Bronchial epithelial cell (primary cell): Measurements from ENCODE around the gene CTNNA2. TPM values are rescaled to one million over a fixed set of nuclear protein-coding genes. Genes with fewer than 3 reads are reported as not detected.

ENCODE experiments used
- DNase-seq: peaks from one replicate; pipeline ENCODE4 v3.0.0-alpha.2; 2010; ENCODE audit warnings: low read depth
- FAIRE-seq: peaks from 2 replicates; lab custom pipeline; 2011; peaks lifted over from hg19 to GRCh38; lab: Jason Lieb, UNC
- H3K27me3 ChIP-seq: 2 replicates; pipeline ENCODE4 v1.5.1; 2011; ENCODE audit warnings: low read length; ENCODE audit not compliant: control insufficient read depth, insufficient read depth
- H3K36me3 ChIP-seq: 2 replicates; pipeline ENCODE4 v1.5.1; 2011; ENCODE audit warnings: low read length; ENCODE audit not compliant: control insufficient read depth, insufficient read depth
- H3K4me3 ChIP-seq: 2 replicates; pipeline ENCODE4 v1.5.1; 2011; ENCODE audit warnings: mild to moderate bottlenecking, low read depth, low read length, control low read depth
- CTCF ChIP-seq: IDR thresholded peaks from 2 replicates; pipeline ENCODE4 v1.5.1; 2011; ENCODE audit warnings: mild to moderate bottlenecking, moderate library complexity, low read length, control low read depth, inconsistent platforms; ENCODE audit not compliant: insufficient read depth, severe bottlenecking
- total RNA-seq: library from RNA; depleted of rRNA; stranded (reverse); fragments of >200 nt; gene quantifications from 2 replicates; pipeline ENCODE4 v1.2.1, GENCODE V29; 2014

CTNNA2 gene
- total RNA-seq, 1 donor from 2014 or later = not detected

GRCh38 chr2:80149991-80150390 lies 637.1 kb downstream of the CTNNA2 start:
- Histone ChIP-seq H3K36me3 (no peaks in the 10 kb centered on the region), H3K27me3 (no peaks in the 10 kb centered on the region), H3K4me3 (no peak overlapping the region)
- FAIRE-seq (no peak), DNase-seq (no peak)
- no peak for TF ChIP-seq CTCF

- Histone ChIP-seq H3K4me3 (no peak overlapping the region), H3K36me3 (no peaks in the 10 kb centered on the region), H3K27me3 (no peaks in the 10 kb centered on the region)
- DNase-seq (no peak), FAIRE-seq (no peak)
- TF ChIP-seq CTCF = no peak
These were observed 638.4 kb downstream of the CTNNA2 start for GRCh38 chr2:80151248-80151647.

- Histone ChIP-seq H3K36me3 (no peaks in the 10 kb centered on the region), H3K4me3 (no peak overlapping the region), H3K27me3 (no peaks in the 10 kb centered on the region)
- no peak for DNase-seq
- no peak for TF ChIP-seq CTCF
- FAIRE-seq = no peak
These were observed 638.8 kb downstream of the CTNNA2 start for GRCh38 chr2:80151651-80152050.

GRCh38 chr2:80153151-80153550 lies 640.3 kb downstream of the CTNNA2 start:
- FAIRE-seq (no peak), DNase-seq (no peak)
- Histone ChIP-seq H3K27me3 (no peaks in the 10 kb centered on the region), H3K36me3 (no peaks in the 10 kb centered on the region), H3K4me3 (no peak overlapping the region)
- TF ChIP-seq CTCF = no peak

- Histone ChIP-seq H3K4me3 (no peak overlapping the region), H3K36me3 (no peaks in the 10 kb centered on the region), H3K27me3 (no peaks in the 10 kb centered on the region)
- no peak for FAIRE-seq
- no peak for TF ChIP-seq CTCF
- no peak for DNase-seq
These were observed 640.9 kb downstream of the CTNNA2 start for GRCh38 chr2:80153768-80154167.

GRCh38 chr2:80154231-80154915 lies 641.5 kb downstream of the CTNNA2 start:
- no peak for FAIRE-seq
- no peak for DNase-seq
- Histone ChIP-seq H3K4me3 (no peak overlapping the region), H3K36me3 (no peaks in the 10 kb centered on the region), H3K27me3 (no peaks in the 10 kb centered on the region)
- TF ChIP-seq CTCF = no peak
